GM12801 (cell line): ENCODE measurements around the gene ID2.

Experiments used
- TF ChIP-seq, protein P1 (sequence below): IDR thresholded peaks from one replicate; pipeline ENCODE4 v1.5.1; 2011; ENCODE audit warnings: control low read depth; ENCODE audit not compliant: insufficient read length; ENCODE audit errors: extremely low read depth

Gene ID2

DNA sequence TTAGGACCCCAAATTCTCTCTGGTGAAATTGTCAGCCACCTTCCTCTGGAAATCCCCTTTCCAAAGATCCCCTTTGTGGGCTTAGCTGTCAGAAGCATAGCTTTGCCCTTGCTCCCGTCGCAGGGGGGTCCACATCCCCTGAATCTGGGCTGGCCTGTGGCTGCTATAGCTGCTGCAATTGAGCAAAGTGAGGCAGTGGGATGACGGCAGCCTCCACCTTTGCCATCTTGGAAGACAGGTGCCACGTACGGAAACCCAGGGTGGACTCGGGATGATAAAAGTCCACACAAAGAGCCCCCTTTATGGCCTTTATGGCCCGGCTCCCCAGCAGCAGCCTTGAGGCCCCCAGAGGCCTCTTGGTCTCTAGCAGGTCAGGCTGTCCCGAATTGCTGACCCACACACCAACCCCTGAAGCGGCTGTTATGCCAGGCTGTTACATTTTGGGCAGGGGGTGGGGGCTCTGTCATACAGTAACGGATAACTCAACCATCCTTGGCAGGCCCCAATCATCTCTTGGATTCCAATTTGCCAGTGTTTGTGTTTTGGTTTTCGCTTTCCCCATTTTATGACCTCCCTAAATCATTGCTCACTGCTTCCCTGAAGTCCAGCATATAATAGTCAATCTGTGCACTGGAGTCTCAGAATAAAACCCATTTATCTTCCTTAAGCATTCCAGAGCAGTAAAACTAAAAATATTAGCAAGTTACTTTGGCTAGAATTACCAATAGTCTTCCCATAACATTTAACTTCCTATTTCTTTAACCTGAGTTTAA is 33.2 kb upstream of the ID2 start:
- TF ChIP-seq, protein P1, sequence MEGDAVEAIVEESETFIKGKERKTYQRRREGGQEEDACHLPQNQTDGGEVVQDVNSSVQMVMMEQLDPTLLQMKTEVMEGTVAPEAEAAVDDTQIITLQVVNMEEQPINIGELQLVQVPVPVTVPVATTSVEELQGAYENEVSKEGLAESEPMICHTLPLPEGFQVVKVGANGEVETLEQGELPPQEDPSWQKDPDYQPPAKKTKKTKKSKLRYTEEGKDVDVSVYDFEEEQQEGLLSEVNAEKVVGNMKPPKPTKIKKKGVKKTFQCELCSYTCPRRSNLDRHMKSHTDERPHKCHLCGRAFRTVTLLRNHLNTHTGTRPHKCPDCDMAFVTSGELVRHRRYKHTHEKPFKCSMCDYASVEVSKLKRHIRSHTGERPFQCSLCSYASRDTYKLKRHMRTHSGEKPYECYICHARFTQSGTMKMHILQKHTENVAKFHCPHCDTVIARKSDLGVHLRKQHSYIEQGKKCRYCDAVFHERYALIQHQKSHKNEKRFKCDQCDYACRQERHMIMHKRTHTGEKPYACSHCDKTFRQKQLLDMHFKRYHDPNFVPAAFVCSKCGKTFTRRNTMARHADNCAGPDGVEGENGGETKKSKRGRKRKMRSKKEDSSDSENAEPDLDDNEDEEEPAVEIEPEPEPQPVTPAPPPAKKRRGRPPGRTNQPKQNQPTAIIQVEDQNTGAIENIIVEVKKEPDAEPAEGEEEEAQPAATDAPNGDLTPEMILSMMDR: no peak

DNA sequence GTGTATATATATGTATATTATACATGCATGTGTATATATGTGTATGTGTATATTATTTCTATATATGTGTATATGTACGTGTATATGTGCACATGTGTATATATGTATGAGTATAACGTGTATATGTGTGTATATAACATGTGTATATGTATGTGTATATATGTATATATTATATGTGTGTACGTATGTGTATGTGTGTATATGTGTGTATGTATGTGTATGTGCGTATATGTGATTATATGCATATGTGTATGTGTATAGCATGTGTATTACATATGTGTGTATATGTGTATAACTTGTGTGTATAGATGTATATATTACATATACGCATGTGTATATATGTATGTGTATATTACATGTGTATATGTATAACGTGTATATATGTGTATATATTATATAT is 32.1 kb upstream of the ID2 start:
- TF ChIP-seq, protein P1: no peak

DNA sequence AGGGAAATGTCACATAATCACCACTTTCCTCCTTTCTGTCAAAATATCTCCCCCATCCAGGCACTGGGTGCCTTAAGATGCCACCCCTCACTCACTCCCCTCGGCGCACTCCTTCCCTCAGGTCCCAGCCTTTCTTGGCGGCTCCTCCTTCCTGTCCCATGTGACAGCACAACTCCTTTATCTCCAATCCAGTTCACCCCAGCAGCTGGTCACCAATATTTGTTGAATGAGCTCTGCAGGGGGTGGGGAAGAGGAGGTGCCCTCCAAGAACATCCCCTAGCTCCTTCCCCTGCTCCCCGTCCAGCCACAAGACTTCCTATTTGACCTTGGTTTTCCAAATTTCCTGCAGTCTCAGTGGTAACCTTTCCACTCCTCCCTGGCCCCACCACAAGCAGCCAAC is 31.6 kb upstream of the ID2 start:
- TF ChIP-seq, protein P1: no peak

DNA sequence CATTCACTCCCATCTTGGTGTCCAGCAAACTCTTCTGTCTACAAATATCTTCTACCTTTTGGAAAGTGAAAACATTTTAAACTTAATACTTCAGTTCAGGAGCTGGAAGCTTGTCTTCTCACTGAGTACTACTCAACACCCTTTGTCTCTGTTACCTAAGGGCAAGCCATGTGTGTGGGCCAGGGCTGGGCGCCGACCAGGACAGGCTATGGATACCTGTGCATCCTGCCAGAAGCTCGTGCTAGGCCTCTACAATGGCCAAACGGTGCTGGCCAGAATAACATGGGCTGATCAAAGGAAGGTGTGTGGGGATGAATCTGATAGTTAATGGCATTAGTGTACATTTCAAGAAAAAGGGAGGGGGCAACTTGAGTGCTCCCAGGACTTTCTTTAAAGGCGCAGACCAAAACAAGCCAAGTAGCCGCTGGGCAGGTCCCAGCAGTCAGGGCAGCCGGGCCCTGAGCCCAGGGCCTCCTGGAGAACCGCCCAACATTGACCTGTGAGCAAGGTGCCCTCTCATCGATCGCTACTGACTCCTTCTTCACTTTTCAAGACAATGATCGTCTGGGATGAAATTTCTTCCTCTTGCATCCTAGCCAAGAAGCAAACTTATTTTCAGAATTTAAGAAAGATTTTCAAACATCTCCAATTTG is 29.0 kb upstream of the ID2 start:
- TF ChIP-seq, protein P1: no peak

DNA sequence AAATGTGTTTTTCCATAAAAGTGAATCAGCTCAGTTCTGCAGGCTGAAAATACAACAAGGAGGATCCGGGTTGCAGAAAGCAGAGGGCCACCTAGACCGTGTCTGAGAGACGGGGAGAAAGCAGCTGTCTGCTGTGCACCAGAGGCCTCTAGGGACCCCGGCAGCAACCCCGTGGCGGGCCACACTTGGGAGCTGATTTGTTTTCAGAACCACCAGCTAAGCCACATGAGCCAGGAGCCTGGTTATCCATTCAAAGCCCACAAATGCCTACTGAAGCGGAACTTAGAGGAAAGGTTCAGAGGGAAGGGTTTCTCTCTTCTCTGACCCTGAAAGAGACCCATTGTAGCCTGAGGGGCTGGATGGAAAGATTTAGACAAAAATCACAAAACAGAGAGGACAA is 28.4 kb upstream of the ID2 start:
- TF ChIP-seq, protein P1: no peak

DNA sequence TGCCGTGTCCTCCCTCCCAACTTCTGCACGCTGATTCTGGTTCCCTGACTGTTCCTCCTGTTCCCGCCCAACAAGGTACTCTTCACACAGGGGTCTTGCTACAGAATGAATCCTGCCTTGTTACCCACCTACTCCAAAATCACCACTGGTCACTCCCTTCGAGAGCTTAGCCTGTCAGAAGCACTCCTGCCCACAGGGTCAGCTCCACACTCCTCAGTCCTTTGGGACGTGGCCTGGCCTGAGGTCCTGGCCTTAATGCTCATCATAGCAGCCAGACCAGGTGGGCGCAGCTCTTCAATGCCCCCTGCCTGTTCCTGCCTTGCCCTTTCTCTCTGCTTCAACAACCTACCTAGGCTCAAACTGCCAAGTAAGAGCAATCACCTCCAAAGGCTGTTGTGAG is 27.8 kb upstream of the ID2 start:
- TF ChIP-seq, protein P1: no peak

DNA sequence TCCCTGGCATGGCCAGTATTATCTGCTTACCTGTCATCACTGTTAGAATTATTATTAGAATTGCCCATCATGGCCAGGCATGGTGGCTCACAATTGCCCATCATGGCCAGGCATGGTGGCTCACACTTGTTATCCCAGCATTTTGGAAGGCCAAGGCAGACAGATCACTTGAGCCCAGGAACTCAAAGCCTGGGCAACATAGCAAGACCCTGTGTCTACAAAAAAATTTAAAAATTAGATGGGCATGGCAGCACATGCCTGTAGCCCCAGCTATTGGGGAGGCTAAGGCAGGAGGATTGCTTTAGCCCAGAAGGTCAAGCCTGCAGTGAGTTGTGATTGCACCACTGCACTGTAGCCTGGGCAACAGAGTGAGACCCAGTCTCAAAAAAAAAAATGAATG is 27.4 kb upstream of the ID2 start:
- TF ChIP-seq, protein P1: no peak
